Pancreas (tissue), 10 donors: ENCODE results near the gene GXYLT1. TPM values are rescaled to one million over a fixed set of nuclear protein-coding genes. Genes with fewer than 3 reads are reported as not detected.
"Not testable (repeated sequence)": the region's sequence is repeated elsewhere in the genome, so short reads cannot be mapped to it uniquely, and the experiment has no call there.

Source experiments
- ATAC-seq, 4 donors: fragments of 200-7000 bp; cut with Tn5 transposase; one replicate each; pipeline versions ENCODE4 v1.8.0 to v1.9.1; 2020; ENCODE audit warnings: mild to moderate bottlenecking in 4 of 4, moderate library complexity in 4 of 4
- DNase-seq, 6 donors: peaks; one replicate each; pipeline ENCODE4 v3.0.0-alpha.2; 2020
- FAIRE-seq: peaks from 2 replicates; lab custom pipeline; 2012; peaks lifted over from hg19 to GRCh38; lab: Jason Lieb, UNC
- H3K27ac ChIP-seq, 4 donors: fragments of 200-600 bp; sonication (generic); 1 replicate in 3 of 4; 2 replicates in 1 of 4; pipeline versions ENCODE4 v1.5.0 to v1.8.0; 2020
- H3K27me3 ChIP-seq, 4 donors: fragments of 200-600 bp; one replicate each; pipeline ENCODE4 v1.8.0; 2021
- H3K36me3 ChIP-seq, 3 donors: fragments of 200-600 bp; sonication (generic) in 1 of 3; one replicate each; pipeline versions ENCODE4 v1.5.0 to v1.8.0; 2020 to 2021
- H3K4me1 ChIP-seq, 3 donors: fragments of 200-600 bp; one replicate each; pipeline ENCODE4 v1.8.0; 2021
- H3K4me3 ChIP-seq, 4 donors: fragments of 200-600 bp; sonication (generic) in 2 of 4; one replicate each; pipeline versions ENCODE4 v1.5.0 to v1.8.0; 2020 to 2021
- H3K9me3 ChIP-seq, 4 donors: fragments of 200-600 bp; one replicate each; pipeline ENCODE4 v1.8.0; 2021
- CTCF ChIP-seq, 4 donors: fragments of 200-600 bp; sonication (generic) in 3 of 4; IDR thresholded peaks; one replicate each; pipeline versions ENCODE4 v1.5.0 to v1.8.0; 2021; ENCODE audit warnings: antibody characterized with exemption in 4 of 4
- WGBS, 2 donors: extraction: QIAGEN DNeasy Blood & Tissue Kit; methylation state at CpG; one replicate each; pipeline ENCODE4 v1.1.7; 2013; 5-methylcytosine and 5-hydroxymethylcytosine counted together
- intact Hi-C, 3 donors: fragments of 100-400 bp; cut with DNase I; formaldehyde crosslinking; loops; one replicate each; pipeline versions ENCODE4 v1.11.1 to v1.14.2; 2022
- polyA plus RNA-seq, 2 donors: library from polyadenylated mRNA; stranded (reverse); fragments of 200-250 nt; gene quantifications; one replicate each; pipeline ENCODE4 v1.2.3, GENCODE V29; 2013
- total RNA-seq, 6 donors: library from RNA; stranded (reverse); fragmentation: NEBNext Ultra II Directional in 4 of 6; extraction: Animal tissue kit (Norgen Biotek cat#: 25700) in 4 of 6; gene quantifications; one replicate each; pipeline versions ENCODE4 v1.2.1 to v1.2.4, GENCODE V29; 2021 to 2023
- donor health status: healthy with polysubstance abuse.
- donor health status: DM: no; HTN: no; CAD: no; lungs with moderate emphysema.
- donor health status: DM: no; HTN: no; CAD: no.
- donor health status: control.
- donor health status: control.
- donor health status: Bipolar disorder and iron deficiency.
- donor health status: DM: yes; HTN: yes; CAD: no.
- donor health status: DM: no; HTN: no; CAD: no.
- donor health status: DM: no; HTN: no; CAD: no.
- donor health status: DM: yes; HTN: yes; CAD: no.

Gene GXYLT1
- total and polyA plus RNA-seq, 8 donors = 0.87 to 7.2 (median 3.7) TPM

DNA sequence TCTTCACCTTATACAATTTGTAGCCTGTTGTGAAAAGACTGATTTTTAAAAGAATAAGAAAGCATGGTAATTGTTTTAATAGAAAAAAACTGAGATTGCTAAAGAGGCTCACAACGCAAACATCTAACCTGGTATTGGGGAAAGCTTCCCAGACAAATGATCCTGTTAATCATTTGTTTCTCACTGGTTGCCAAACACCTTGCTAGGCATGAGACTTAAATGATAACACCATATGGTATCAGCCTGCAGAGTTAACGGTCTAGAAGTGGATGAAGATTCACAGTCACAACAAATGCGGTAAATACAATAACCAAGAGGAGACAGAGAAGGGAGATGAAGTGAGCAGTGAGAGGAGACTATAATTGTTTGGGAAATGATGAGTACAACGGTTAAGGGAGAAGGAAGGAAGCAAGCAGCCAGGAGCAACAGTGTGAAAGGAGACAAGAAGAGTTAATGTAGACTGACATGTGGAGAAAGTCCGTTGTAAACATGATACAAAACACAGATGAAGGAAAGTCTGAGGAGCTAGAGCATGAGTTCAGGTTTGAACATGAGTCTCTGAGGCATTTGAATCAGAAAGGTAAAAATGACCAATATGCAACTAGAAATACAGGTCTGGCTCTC is 19.8 kb downstream of the GXYLT1 start:
- Histone ChIP-seq H3K27ac (no peak overlapping the region), H3K9me3 (no peaks in the 10 kb centered on the region), H3K4me3 (no peak overlapping the region), H3K36me3 (no peaks in the 10 kb centered on the region), H3K4me1 (peaks cover 2 to 10% (median 8%) of the 10 kb centered on the region in 3 donors), H3K27me3 (no peaks in the 10 kb centered on the region)
- DNase-seq (no peak), FAIRE-seq (no peak), ATAC-seq (peak; percentile 69 to 81 (median 80))
- WGBS, 2 donors = 9 to 19% methylated on average over 5 of the region's 5 CpGs
- no peak for TF ChIP-seq CTCF (IDR thresholded peaks at IDR 0.05)
- intact Hi-C loops = no loop called here

GRCh38 chr12:42119085-42119633 is 25.5 kb downstream of the GXYLT1 start:
- no peak overlapping the region for H3K4me3 ChIP-seq
- no peak for TF ChIP-seq CTCF (IDR thresholded peaks at IDR 0.05)
- H3K4me1 ChIP-seq = peaks cover 0 to under 1% (median under 1%) of the 10 kb centered on the region in 3 donors
- no peaks in the 10 kb centered on the region for H3K36me3 ChIP-seq
- H3K9me3 ChIP-seq = no peaks in the 10 kb centered on the region
- no peaks in the 10 kb centered on the region for H3K27me3 ChIP-seq
- intact Hi-C loops = no loop called here
- no peak overlapping the region for H3K27ac ChIP-seq
- no peak for ATAC-seq
- no peak for FAIRE-seq
- 81 to 88% methylated on average over 2 of the region's 2 CpGs for WGBS, 2 donors
- DNase-seq = no peak

GRCh38 chr12:42118136-42118879 is 26.4 kb downstream of the GXYLT1 start:
- WGBS, 2 donors = 78 to 80% methylated on average over 5 of the region's 5 CpGs

GRCh38 chr12:42109031-42109430 is 35.6 kb downstream of the GXYLT1 start:
- ATAC-seq = no peak
- Histone ChIP-seq H3K36me3 (no peaks in the 10 kb centered on the region), H3K9me3 (no peaks in the 10 kb centered on the region), H3K4me3 (no peak overlapping the region), H3K27me3 (no peaks in the 10 kb centered on the region), H3K4me1 (no peaks in the 10 kb centered on the region), H3K27ac (no peak overlapping the region)
- DNase-seq = no peak
- 73 to 86% methylated on average over 3 of the region's 3 CpGs for WGBS, 2 donors
- intact Hi-C loops = no loop called here
- FAIRE-seq = no peak
- no peak for TF ChIP-seq CTCF (IDR thresholded peaks at IDR 0.05)

More at GRCh38 chr12:42118136-42118879, 26.4 kb downstream of the GXYLT1 start:
- TF ChIP-seq CTCF (IDR thresholded peaks at IDR 0.05) = no peak
- H3K4me1 ChIP-seq = no peaks in the 10 kb centered on the region
- H3K27ac ChIP-seq = no peak overlapping the region
- no peaks in the 10 kb centered on the region for H3K27me3 ChIP-seq
- no peak for ATAC-seq
- no peak for DNase-seq
- intact Hi-C loops = no loop called here
- H3K9me3 ChIP-seq = no peaks in the 10 kb centered on the region
- H3K4me3 ChIP-seq = no peak overlapping the region
- H3K36me3 ChIP-seq = no peaks in the 10 kb centered on the region
- FAIRE-seq = no peak

- intact Hi-C loops, H3K27me3 ChIP-seq, FAIRE-seq, DNase-seq, H3K4me3 ChIP-seq, H3K36me3 ChIP-seq, ATAC-seq, H3K27ac ChIP-seq, H3K4me1 ChIP-seq, H3K9me3 ChIP-seq: not testable (repeated sequence)
- WGBS, 2 donors = 97 to 99% methylated on average over 4 of the region's 4 CpGs
These were observed 37.9 kb downstream of the GXYLT1 start for GRCh38 chr12:42106791-42107190.
